HG03108 (cell line): Measurements from ENCODE around the gene MOK.

Experiments used
- ATAC-seq: cut with Tn5 transposase; IDR thresholded peaks from one replicate; pipeline ENCODE4 v1.9.1; 2021; ENCODE audit warnings: moderate library complexity; ENCODE audit not compliant: unreplicated experiment

MOK gene

GRCh38 chr14:102183886-102184285, 121.1 kb downstream of the MOK start:
- ATAC-seq, result no peak

- ATAC-seq, result no peak
Measured at GRCh38 chr14:102182936-102183619, 121.9 kb downstream of the MOK start.

- no peak for ATAC-seq
Measured at GRCh38 chr14:102182190-102182589, 122.8 kb downstream of the MOK start.

GRCh38 chr14:102181187-102181586, 123.8 kb downstream of the MOK start:
- ATAC-seq, result no peak

- ATAC-seq, result no peak
Measured at GRCh38 chr14:102180248-102180998, 124.5 kb downstream of the MOK start.
